K562 (cell line): ENCODE measurements around the gene ITPR2.

ENCODE experiments used
- CREB1 ChIP-seq, 2 experiments: sonication (generic) in 1 of 2; formaldehyde crosslinking in 1 of 2; IDR thresholded peaks; 2 replicates each; pipeline versions ENCODE4 v1.6.1 to v1.8.0; 2012 to 2022; ENCODE audit warnings: inconsistent platforms in 1 of 2, mild to moderate bottlenecking in 1 of 2, missing genetic modification reagents in 1 of 2, moderate library complexity in 1 of 2
- CTCF ChIP-seq, 3 experiments: IDR thresholded peaks in 2 of 3; conservative IDR thresholded peaks in 1 of 3; 2 replicates each; pipeline ENCODE4 v1.5.1; 2011 to 2012; ENCODE audit warnings: low read length in 3 of 3, mild to moderate bottlenecking in 3 of 3, control low read depth in 2 of 3, improper control_type of control experiment in 1 of 3, inconsistent platforms in 1 of 3, low read depth in 1 of 3, mixed read lengths in 1 of 3, moderate library complexity in 1 of 3; ENCODE audit not compliant: insufficient read depth in 2 of 3
- EZH2 ChIP-seq: IDR thresholded peaks from 2 replicates; pipeline ENCODE4 v1.6.1; 2012; ENCODE audit warnings: low read depth, mild to moderate bottlenecking, inconsistent platforms, low read length, borderline replicate concordance
- FOSL1 ChIP-seq: fragments of 200-800 bp; sonication (Bioruptor generic); conservative IDR thresholded peaks from 2 replicates; pipeline ENCODE4 v1.6.1; 2016; ENCODE audit warnings: missing genetic modification characterization, missing compliant biosample characterization
- KAT2B ChIP-seq: IDR thresholded peaks from one replicate; pipeline ENCODE4 v1.6.1; 2012; ENCODE audit warnings: low read depth, mild to moderate bottlenecking, control low read depth, inconsistent platforms, low read length, moderate library complexity
- NBN ChIP-seq: fragments of 450-650 bp; IDR thresholded peaks from 2 replicates; pipeline ENCODE4 v1.6.1; 2016; ENCODE audit warnings: low read depth, mild to moderate bottlenecking
- NFXL1 ChIP-seq: fragments of 450-650 bp; formaldehyde crosslinking; IDR thresholded peaks from 2 replicates; pipeline ENCODE4 v1.4.0; 2021; ENCODE audit warnings: mild to moderate bottlenecking
- POLR2A ChIP-seq: fragments of 450-650 bp; conservative IDR thresholded peaks from 2 replicates; pipeline ENCODE4 v1.6.1; 2016
- SMC3 ChIP-seq: conservative IDR thresholded peaks from 2 replicates; pipeline ENCODE4 v1.6.1; 2011; ENCODE audit warnings: low read depth, low read length, improper control_type of control experiment; ENCODE audit not compliant: insufficient read depth
- ZFP36 ChIP-seq: fragments of 150-350 bp; IDR thresholded peaks from 2 replicates; pipeline ENCODE4 v1.6.1; 2018; ENCODE audit warnings: low read length, low read depth; ENCODE audit not compliant: partially characterized antibody
- ZNF280B ChIP-seq: fragments of 250-450 bp; sonication (Bioruptor Pico); IDR thresholded peaks from 2 replicates; pipeline ENCODE4 v1.5.1; 2021; ENCODE audit warnings: mild to moderate bottlenecking
- ZNF318 ChIP-seq, 2 experiments: fragments of 450-650 bp; IDR thresholded peaks; 2 replicates each; pipeline ENCODE4 v1.6.1; 2016; ENCODE audit warnings: mild to moderate bottlenecking in 2 of 2, borderline replicate concordance in 1 of 2, low read depth in 1 of 2, moderate library complexity in 1 of 2
- ZNF445 ChIP-seq: fragments of 250-450 bp; sonication (Bioruptor Pico); IDR thresholded peaks from 2 replicates; pipeline ENCODE4 v1.4.0; 2020; ENCODE audit warnings: low read depth, mild to moderate bottlenecking, moderate library complexity
- TF ChIP-seq, protein P1 (sequence below): sonication (generic); formaldehyde crosslinking; IDR thresholded peaks from 2 replicates; pipeline ENCODE4 v1.8.0; 2022; ENCODE audit warnings: mild to moderate bottlenecking, low read depth, missing genetic modification reagents

DNA sequence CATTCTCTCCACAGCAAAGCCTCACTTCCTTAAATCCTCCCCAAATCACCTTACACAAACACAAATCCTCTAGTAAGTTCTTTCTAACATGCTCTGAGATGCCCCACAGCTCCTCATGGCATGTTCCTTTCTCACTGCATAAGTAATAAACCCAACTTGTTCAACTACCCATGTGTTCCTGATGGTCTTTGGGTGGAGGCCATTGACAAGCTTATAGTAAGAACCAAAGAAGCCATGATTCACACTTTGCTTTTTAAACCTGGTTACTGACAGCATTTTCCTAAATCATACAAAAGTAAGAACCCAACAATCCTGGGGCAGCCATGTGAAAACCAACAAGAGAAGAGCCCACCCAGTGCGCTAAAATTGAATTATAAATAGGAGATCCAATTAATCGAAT is 138.6 kb downstream of the ITPR2 start:
- no peak for TF ChIP-seq NFXL1
- no peak for TF ChIP-seq ZNF318 (IDR thresholded peaks at IDR 0.05; ENCODE audit: borderline replicate concordance in 1 of 2, low read depth in 1 of 2)
- no peak for TF ChIP-seq CTCF (IDR thresholded peaks at IDR 0.05 in 2 of 3, conservative IDR thresholded peaks at IDR 0.05 in 1 of 3; ENCODE audit: insufficient read depth in 2 of 3, low read depth in 1 of 3, low read length in 3 of 3)
- TF ChIP-seq ZNF445 (CRISPR knock-in tag), result no peak
- TF ChIP-seq KAT2B, result no peak
- TF ChIP-seq CREB1 (IDR thresholded peaks at IDR 0.05), result no peak
- no peak for TF ChIP-seq CREB1 (CRISPR knock-in tag; IDR thresholded peaks at IDR 0.05)
- TF ChIP-seq, protein P1, sequence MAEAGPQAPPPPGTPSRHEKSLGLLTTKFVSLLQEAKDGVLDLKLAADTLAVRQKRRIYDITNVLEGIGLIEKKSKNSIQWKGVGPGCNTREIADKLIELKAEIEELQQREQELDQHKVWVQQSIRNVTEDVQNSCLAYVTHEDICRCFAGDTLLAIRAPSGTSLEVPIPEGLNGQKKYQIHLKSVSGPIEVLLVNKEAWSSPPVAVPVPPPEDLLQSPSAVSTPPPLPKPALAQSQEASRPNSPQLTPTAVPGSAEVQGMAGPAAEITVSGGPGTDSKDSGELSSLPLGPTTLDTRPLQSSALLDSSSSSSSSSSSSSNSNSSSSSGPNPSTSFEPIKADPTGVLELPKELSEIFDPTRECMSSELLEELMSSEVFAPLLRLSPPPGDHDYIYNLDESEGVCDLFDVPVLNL (CRISPR knock-in tag), result no peak
- no peak for TF ChIP-seq NBN
- TF ChIP-seq EZH2, result no peak
- no peak for TF ChIP-seq ZNF280B (CRISPR knock-in tag)
- no peak for TF ChIP-seq POLR2A
- no peak for TF ChIP-seq SMC3
- no peak for TF ChIP-seq FOSL1 (tag)
- TF ChIP-seq ZFP36, result no peak
